NCI-H2196 (cell line): Measurements from ENCODE around the gene SUPT5H.

Source experiments
- DNase-seq: peaks from one replicate; lab custom pipeline; 2025; ENCODE audit not compliant: unreplicated experiment; lab: John Stamatoyannopoulos, UW

The SUPT5H gene

GRCh38 chr19:39518975-39519374, 73.6 kb downstream of the SUPT5H start:
- DNase-seq = no peak

GRCh38 chr19:39520541-39521484, 75.4 kb downstream of the SUPT5H start:
- no peak for DNase-seq

- no peak for DNase-seq
Measured at GRCh38 chr19:39524495-39524894, 79.1 kb downstream of the SUPT5H start.

GRCh38 chr19:39525205-39525604, 79.8 kb downstream of the SUPT5H start:
- no peak for DNase-seq
